H1 (cell line): Measurements from ENCODE around the gene UBQLNL. TPM values are rescaled to one million over a fixed set of nuclear protein-coding genes. Genes with fewer than 3 reads are reported as not detected.

Source experiments
- CBX8 ChIP-seq: fragments of 300-800, 300-1000 bp; sonication (generic); IDR thresholded peaks from 2 replicates; pipeline ENCODE4 v1.7.1; 2016; ENCODE audit warnings: low read depth, low read length, borderline replicate concordance
- GABPA ChIP-seq: IDR thresholded peaks from 2 replicates; pipeline ENCODE4 v1.6.1; 2011; ENCODE audit warnings: mild to moderate bottlenecking, low read length, moderate library complexity, borderline replicate concordance; ENCODE audit not compliant: insufficient read depth
- MAFK ChIP-seq: IDR thresholded peaks from 2 replicates; pipeline ENCODE4 v1.6.1; 2012; ENCODE audit warnings: low read depth, mild to moderate bottlenecking, improper control_type of control experiment, low read length
- NANOG ChIP-seq: IDR thresholded peaks from 2 replicates; pipeline ENCODE4 v1.6.1; 2011; ENCODE audit warnings: low read length, low read depth, mild to moderate bottlenecking, inconsistent platforms; ENCODE audit not compliant: insufficient read depth, poor library complexity, severe bottlenecking
- SIN3A ChIP-seq, 2 experiments: IDR thresholded peaks in 1 of 2; conservative IDR thresholded peaks in 1 of 2; 2 replicates each; pipeline ENCODE4 v1.6.1; 2011 to 2012; ENCODE audit warnings: low read length in 2 of 2, improper control_type of control experiment in 1 of 2, low read depth in 1 of 2, mild to moderate bottlenecking in 1 of 2
- SIRT6 ChIP-seq: IDR thresholded peaks from one replicate; pipeline ENCODE4 v1.7.1; 2012; ENCODE audit warnings: low read length, inconsistent platforms
- SP2 ChIP-seq: IDR thresholded peaks from 2 replicates; pipeline ENCODE4 v1.6.1; 2012; ENCODE audit warnings: mild to moderate bottlenecking, low read length, inconsistent platforms
- polyA plus RNA-seq, 7 experiments: library from polyadenylated mRNA; depleted of rRNA in 3 of 7; stranded (reverse) in 5 of 7; unstranded in 2 of 7; fragments of >200 nt in 5 of 7; fragments of 200-250 nt in 2 of 7; gene quantifications; 1 replicate in 5 of 7; 2 replicates in 1 of 7; 4 replicates in 1 of 7; pipeline versions ENCODE4 v1.2.1 to v1.2.3, GENCODE V29; 2011 to 2013; ENCODE audit warnings: missing spikeins in 2 of 7, mixed read lengths in 2 of 7
- total RNA-seq: library from RNA; stranded (reverse); fragmentation: NEBNext Ultra II Directional; extraction: Animal tissue kit (Norgen Biotek cat#: 25700); gene quantifications from 2 replicates; pipeline ENCODE4 v1.2.1, GENCODE V29; 2021
- TF ChIP-seq, protein P1 (sequence below): IDR thresholded peaks from 2 replicates; pipeline ENCODE4 v1.6.1; 2011; ENCODE audit warnings: low read depth, mild to moderate bottlenecking, low read length; ENCODE audit not compliant: insufficient read depth

Gene UBQLNL
- total and polyA plus RNA-seq, 2 of the 8 experiments (the other 6 are each of a cell fraction or from before 2014, with no cell fraction given): 0.35 TPM; not detected in 1

GRCh38 chr11:5531053-5531831 lies 14.7 kb upstream of the UBQLNL start (continued):
- TF ChIP-seq, protein P1, sequence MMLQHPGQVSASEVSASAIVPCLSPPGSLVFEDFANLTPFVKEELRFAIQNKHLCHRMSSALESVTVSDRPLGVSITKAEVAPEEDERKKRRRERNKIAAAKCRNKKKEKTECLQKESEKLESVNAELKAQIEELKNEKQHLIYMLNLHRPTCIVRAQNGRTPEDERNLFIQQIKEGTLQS: no peak
- TF ChIP-seq GABPA (no peak), MAFK (no peak), SIN3A (conservative IDR thresholded peaks at IDR 0.05 in 1 of 2, IDR thresholded peaks at IDR 0.05 in 1 of 2; ENCODE audit: low read depth in 1 of 2, low read length in 2 of 2) (no peak), NANOG (no peak), CBX8 (no peak), SP2 (no peak), SIRT6 (no peak)
